Keratinocyte (primary cell): ENCODE measurements around the gene LMNA. TPM values are rescaled to one million over a fixed set of nuclear protein-coding genes. Genes with fewer than 3 reads are reported as not detected.

Experiments used
- DNase-seq: peaks from one replicate; pipeline ENCODE4 v3.0.0-alpha.2; 2011; ENCODE audit warnings: low read depth, missing footprints, low spot score
- FAIRE-seq: peaks from 2 replicates; lab custom pipeline; 2011; peaks lifted over from hg19 to GRCh38; lab: Jason Lieb, UNC
- H2AFZ ChIP-seq: 2 replicates; pipeline ENCODE4 v1.6.0; 2012; ENCODE audit warnings: low read length, control low read depth, inconsistent platforms; ENCODE audit not compliant: control insufficient read depth
- H3K27ac ChIP-seq: 2 replicates; pipeline ENCODE4 v1.5.1; 2011; ENCODE audit warnings: low read length; ENCODE audit not compliant: control insufficient read depth, insufficient read depth
- H3K27me3 ChIP-seq: 3 replicates; pipeline ENCODE4 v1.6.0; 2011; ENCODE audit warnings: low read length; ENCODE audit not compliant: control insufficient read depth, insufficient read depth; ENCODE audit errors: extremely low read depth
- H3K36me3 ChIP-seq, 2 experiments: 2 replicates in 1 of 2; 3 replicates in 1 of 2; pipeline ENCODE4 v1.5.1; 2011; ENCODE audit warnings: low read length in 2 of 2, mild to moderate bottlenecking in 1 of 2; ENCODE audit not compliant: control insufficient read depth in 2 of 2, insufficient read depth in 2 of 2; ENCODE audit errors: extremely low read depth in 1 of 2
- H3K4me1 ChIP-seq: 3 replicates; pipeline ENCODE4 v1.5.1; 2011; ENCODE audit warnings: low read length; ENCODE audit not compliant: control insufficient read depth, insufficient read depth; ENCODE audit errors: extremely low read depth
- H3K4me2 ChIP-seq: 3 replicates; pipeline ENCODE4 v1.6.0; 2011; ENCODE audit warnings: low read depth, low read length; ENCODE audit not compliant: control insufficient read depth, insufficient read depth; ENCODE audit errors: extremely low read depth
- H3K4me3 ChIP-seq, 3 experiments: fragments of 200-600 bp in 1 of 3; sonication (generic) in 1 of 3; 2 replicates in 2 of 3; 3 replicates in 1 of 3; pipeline ENCODE4 v1.5.1; 2011 to 2016; ENCODE audit warnings: low read length in 3 of 3, mild to moderate bottlenecking in 3 of 3, control low read depth in 2 of 3, inconsistent platforms in 1 of 3, low read depth in 1 of 3, mixed read lengths in 1 of 3, mixed run types in 1 of 3, moderate library complexity in 1 of 3; ENCODE audit not compliant: control insufficient read depth in 2 of 3, insufficient read depth in 2 of 3; ENCODE audit errors: extremely low read depth in 1 of 3
- H3K79me2 ChIP-seq: 2 replicates; pipeline ENCODE4 v1.6.0; 2012; ENCODE audit warnings: low read length; ENCODE audit not compliant: control insufficient read depth, insufficient read depth
- H3K9ac ChIP-seq: 3 replicates; pipeline ENCODE4 v1.6.0; 2011; ENCODE audit warnings: low read length; ENCODE audit not compliant: control insufficient read depth, insufficient read depth; ENCODE audit errors: extremely low read depth
- H3K9me1 ChIP-seq: 3 replicates; pipeline ENCODE4 v1.6.0; 2011; ENCODE audit warnings: low read length; ENCODE audit not compliant: control insufficient read depth, insufficient read depth; ENCODE audit errors: extremely low read depth
- H3K9me3 ChIP-seq: 2 replicates; pipeline ENCODE4 v1.5.1; 2012; ENCODE audit warnings: low read depth, low read length; ENCODE audit not compliant: control insufficient read depth
- H4K20me1 ChIP-seq: 3 replicates; pipeline ENCODE4 v1.6.0; 2011; ENCODE audit warnings: low read length; ENCODE audit not compliant: control insufficient read depth, insufficient read depth; ENCODE audit errors: extremely low read depth
- CTCF ChIP-seq, 3 experiments: IDR thresholded peaks in 1 of 3; conservative IDR thresholded peaks in 1 of 3; optimal IDR thresholded peaks in 1 of 3; 2 replicates in 2 of 3; 3 replicates in 1 of 3; pipeline versions ENCODE3 to v1.5.1; 2011; ENCODE audit warnings: low read length in 3 of 3, mild to moderate bottlenecking in 3 of 3, moderate library complexity in 2 of 3, control low read depth in 1 of 3, inconsistent platforms in 1 of 3; ENCODE audit not compliant: insufficient read depth in 2 of 3; ENCODE audit errors: extremely low read depth in 1 of 3
- EZH2 ChIP-seq: IDR thresholded peaks from one replicate; pipeline ENCODE4 v1.6.1; 2012; ENCODE audit warnings: inconsistent platforms, mild to moderate bottlenecking, low read length, moderate library complexity
- dilution Hi-C: fragments of 300-500 bp; cut with MboI; formaldehyde crosslinking; loops from one replicate; pipeline ENCODE4 v1.7.0; 2020; ENCODE audit warnings: low sequenced_read_pairs; ENCODE audit not compliant: extremely low pct_ligation_motif_present
- polyA plus RNA-seq, 5 experiments: library from polyadenylated mRNA; depleted of rRNA in 3 of 5; stranded (reverse) in 3 of 5; stranded (forward) in 1 of 5; unstranded in 1 of 5; fragments of >200 nt; gene quantifications; 1 replicate in 1 of 5; 2 replicates in 3 of 5; 3 replicates in 1 of 5; pipeline versions ENCODE4 v1.2.1 to v1.2.3, GENCODE V29; 2011 to 2012; ENCODE audit warnings: missing spikeins in 2 of 5, low read depth in 1 of 5, low replicate concordance in 1 of 5

The LMNA gene
- polyA plus RNA-seq, 1 donor (not counting 4 experiments of a cell fraction or from before 2014, with no cell fraction given) = 444 TPM

GRCh38 chr1:156146020-156146768, 31.7 kb downstream of the LMNA start:
- Histone ChIP-seq H3K27me3 (peaks cover 4% of the 10 kb centered on the region), H4K20me1 (no peaks in the 10 kb centered on the region), H3K9ac (peak overlapping the region; percentile 11), H3K4me2 (peak overlapping the region; percentile 42), H3K9me3 (no peaks in the 10 kb centered on the region), H3K4me1 (peaks cover 10% of the 10 kb centered on the region), H3K4me3 (peak overlapping the region in 1 of 3 experiments; percentile 4), H3K27ac (no peak overlapping the region), H3K79me2 (no peaks in the 10 kb centered on the region), H3K9me1 (no peaks in the 10 kb centered on the region), H3K36me3 (no peaks in the 10 kb centered on the region), H2AFZ (no peak overlapping the region)
- FAIRE-seq = peak; percentile 78
- TF ChIP-seq EZH2 = no peak
- TF ChIP-seq CTCF (optimal IDR thresholded peaks at IDR 0.05 in 1 of 3, IDR thresholded peaks at IDR 0.05 in 1 of 3, conservative IDR thresholded peaks at IDR 0.05 in 1 of 3; ENCODE audit: extremely low read depth in 1 of 3, insufficient read depth in 2 of 3, low read length in 3 of 3) = peak; percentile 61 to 81 (median 64)
- dilution Hi-C loops = no loop called here
- DNase-seq = no peak

GRCh38 chr1:156146769-156147405, 32.4 kb downstream of the LMNA start:
- Histone ChIP-seq H3K4me2 (no peak overlapping the region), H3K4me1 (peaks cover 10% of the 10 kb centered on the region), H3K36me3 (no peaks in the 10 kb centered on the region), H3K27me3 (peaks cover 4% of the 10 kb centered on the region), H3K9ac (peak overlapping the region; percentile 11), H3K27ac (no peak overlapping the region), H4K20me1 (no peaks in the 10 kb centered on the region), H3K9me3 (no peaks in the 10 kb centered on the region), H3K9me1 (no peaks in the 10 kb centered on the region), H3K79me2 (no peaks in the 10 kb centered on the region), H3K4me3 (no peak overlapping the region), H2AFZ (no peak overlapping the region)
- DNase-seq = no peak
- dilution Hi-C loops = no loop called here
- TF ChIP-seq CTCF (optimal IDR thresholded peaks at IDR 0.05 in 1 of 3, IDR thresholded peaks at IDR 0.05 in 1 of 3, conservative IDR thresholded peaks at IDR 0.05 in 1 of 3; ENCODE audit: extremely low read depth in 1 of 3, insufficient read depth in 2 of 3, low read length in 3 of 3) = no peak
- no peak for TF ChIP-seq EZH2
- no peak for FAIRE-seq
